GM12878 (cell line): Measurements from ENCODE around the gene CCDC57. TPM values are rescaled to one million over a fixed set of nuclear protein-coding genes. Genes with fewer than 3 reads are reported as not detected.

Source experiments
- IKZF1 ChIP-seq: fragments of 450-650 bp; conservative IDR thresholded peaks from 2 replicates; pipeline ENCODE4 v1.6.1; 2017; ENCODE audit warnings: antibody characterized with exemption, mild to moderate bottlenecking
- LARP7 ChIP-seq: fragments of 450-650 bp; IDR thresholded peaks from 2 replicates; pipeline ENCODE4 v1.6.1; 2017; ENCODE audit warnings: mild to moderate bottlenecking
- NR2C1 ChIP-seq: fragments of 450-650 bp; IDR thresholded peaks from 2 replicates; pipeline ENCODE4 v1.6.1; 2017; ENCODE audit warnings: antibody characterized with exemption, mild to moderate bottlenecking, moderate library complexity
- PAX8 ChIP-seq: fragments of 450-650 bp; IDR thresholded peaks from 2 replicates; pipeline ENCODE4 v1.6.1; 2017; ENCODE audit warnings: mild to moderate bottlenecking, moderate library complexity
- RCOR1 ChIP-seq: conservative IDR thresholded peaks from 2 replicates; pipeline ENCODE4 v1.6.1; 2012; ENCODE audit warnings: low read depth, low read length, improper control_type of control experiment
- SRF ChIP-seq, 2 experiments: IDR thresholded peaks; 2 replicates each; pipeline ENCODE4 v1.6.1; 2011; ENCODE audit warnings: low read depth in 2 of 2, low read length in 2 of 2, mild to moderate bottlenecking in 1 of 2, moderate library complexity in 1 of 2
- TCF3 ChIP-seq: IDR thresholded peaks from 2 replicates; pipeline ENCODE4 v1.6.1; 2012; ENCODE audit warnings: low read depth, mild to moderate bottlenecking, low read length, borderline replicate concordance; ENCODE audit not compliant: insufficient read depth
- polyA plus RNA-seq, 11 experiments: library from polyadenylated mRNA; depleted of rRNA in 4 of 11; unstranded in 6 of 11; stranded (reverse) in 5 of 11; fragments of >200 nt; fragmentation: Nextera tagmentation in 4 of 11; fragmentation: Illumina TruSeq in 1 of 11; extraction: Ambion mirVana in 4 of 11; extraction: Trizol in 1 of 11; gene quantifications; 1 replicate in 1 of 11; 2 replicates in 10 of 11; pipeline versions ENCODE4 v1.2.1 to v1.2.3, GENCODE V29; 2011 to 2016; ENCODE audit warnings: inconsistent platforms in 2 of 11, missing spikeins in 2 of 11, low read depth in 1 of 11
- total RNA-seq, 4 experiments: library from RNA; depleted of rRNA in 3 of 4; stranded (reverse); fragments of >200 nt in 3 of 4; fragmentation: Illumina TruSeq in 1 of 4; extraction: Trizol in 1 of 4; gene quantifications; 2 replicates each; pipeline versions ENCODE4 v1.2.1 to v1.2.3, GENCODE V29; 2013 to 2021
- TF ChIP-seq, protein P1 (sequence below): IDR thresholded peaks from 2 replicates; pipeline ENCODE4 v1.6.1; 2012; ENCODE audit warnings: mild to moderate bottlenecking, low read depth, low read length
- TF ChIP-seq, protein P2 (sequence below): fragments of 450-650 bp; IDR thresholded peaks from 2 replicates; pipeline ENCODE4 v1.6.1; 2017; ENCODE audit warnings: mild to moderate bottlenecking
- TF ChIP-seq, protein P3 (sequence below): fragments of 450-650 bp; IDR thresholded peaks from 2 replicates; pipeline ENCODE4 v1.6.1; 2018; ENCODE audit warnings: borderline replicate concordance, mild to moderate bottlenecking; ENCODE audit not compliant: partially characterized antibody
- TF ChIP-seq, protein P4 (sequence below): IDR thresholded peaks from 2 replicates; pipeline ENCODE4 v1.6.1; 2011; ENCODE audit warnings: low read depth, low read length, improper control_type of control experiment, borderline replicate concordance
- TF ChIP-seq, protein P5 (sequence below): fragments of 450-650 bp; conservative IDR thresholded peaks from 2 replicates; pipeline ENCODE4 v1.6.1; 2017; ENCODE audit warnings: mild to moderate bottlenecking, moderate library complexity
- TF ChIP-seq, protein P6 (sequence below): fragments of 450-650 bp; IDR thresholded peaks from 2 replicates; pipeline ENCODE4 v1.6.1; 2016; ENCODE audit warnings: mild to moderate bottlenecking, moderate library complexity, borderline replicate concordance

The CCDC57 gene
- total and polyA plus RNA-seq, 10 of the 15 experiments (the other 5 are each of a cell fraction or from before 2014, with no cell fraction given) = 5.4 to 123 (median 45.8) TPM

DNA sequence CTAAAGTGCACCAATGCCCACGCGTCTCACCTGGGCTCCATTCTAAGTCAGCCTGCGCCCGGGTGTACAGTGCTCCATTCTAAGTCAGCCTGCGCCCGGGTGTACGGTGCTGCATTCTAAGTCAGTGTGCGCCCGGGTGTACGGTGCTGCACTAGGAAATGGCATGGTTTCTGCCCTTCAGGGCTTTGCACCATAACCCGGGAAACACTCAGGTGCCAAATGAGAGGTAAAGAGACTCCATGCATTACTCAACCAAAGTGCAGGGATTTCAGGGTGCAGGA lies 85.4 kb downstream of the CCDC57 start (continued):
- TF ChIP-seq, protein P1, sequence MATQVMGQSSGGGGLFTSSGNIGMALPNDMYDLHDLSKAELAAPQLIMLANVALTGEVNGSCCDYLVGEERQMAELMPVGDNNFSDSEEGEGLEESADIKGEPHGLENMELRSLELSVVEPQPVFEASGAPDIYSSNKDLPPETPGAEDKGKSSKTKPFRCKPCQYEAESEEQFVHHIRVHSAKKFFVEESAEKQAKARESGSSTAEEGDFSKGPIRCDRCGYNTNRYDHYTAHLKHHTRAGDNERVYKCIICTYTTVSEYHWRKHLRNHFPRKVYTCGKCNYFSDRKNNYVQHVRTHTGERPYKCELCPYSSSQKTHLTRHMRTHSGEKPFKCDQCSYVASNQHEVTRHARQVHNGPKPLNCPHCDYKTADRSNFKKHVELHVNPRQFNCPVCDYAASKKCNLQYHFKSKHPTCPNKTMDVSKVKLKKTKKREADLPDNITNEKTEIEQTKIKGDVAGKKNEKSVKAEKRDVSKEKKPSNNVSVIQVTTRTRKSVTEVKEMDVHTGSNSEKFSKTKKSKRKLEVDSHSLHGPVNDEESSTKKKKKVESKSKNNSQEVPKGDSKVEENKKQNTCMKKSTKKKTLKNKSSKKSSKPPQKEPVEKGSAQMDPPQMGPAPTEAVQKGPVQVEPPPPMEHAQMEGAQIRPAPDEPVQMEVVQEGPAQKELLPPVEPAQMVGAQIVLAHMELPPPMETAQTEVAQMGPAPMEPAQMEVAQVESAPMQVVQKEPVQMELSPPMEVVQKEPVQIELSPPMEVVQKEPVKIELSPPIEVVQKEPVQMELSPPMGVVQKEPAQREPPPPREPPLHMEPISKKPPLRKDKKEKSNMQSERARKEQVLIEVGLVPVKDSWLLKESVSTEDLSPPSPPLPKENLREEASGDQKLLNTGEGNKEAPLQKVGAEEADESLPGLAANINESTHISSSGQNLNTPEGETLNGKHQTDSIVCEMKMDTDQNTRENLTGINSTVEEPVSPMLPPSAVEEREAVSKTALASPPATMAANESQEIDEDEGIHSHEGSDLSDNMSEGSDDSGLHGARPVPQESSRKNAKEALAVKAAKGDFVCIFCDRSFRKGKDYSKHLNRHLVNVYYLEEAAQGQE = no peak
- no peak for TF ChIP-seq NR2C1
- TF ChIP-seq LARP7 = no peak
- TF ChIP-seq PAX8 = no peak
- TF ChIP-seq IKZF1 = no peak
- TF ChIP-seq, protein P2, sequence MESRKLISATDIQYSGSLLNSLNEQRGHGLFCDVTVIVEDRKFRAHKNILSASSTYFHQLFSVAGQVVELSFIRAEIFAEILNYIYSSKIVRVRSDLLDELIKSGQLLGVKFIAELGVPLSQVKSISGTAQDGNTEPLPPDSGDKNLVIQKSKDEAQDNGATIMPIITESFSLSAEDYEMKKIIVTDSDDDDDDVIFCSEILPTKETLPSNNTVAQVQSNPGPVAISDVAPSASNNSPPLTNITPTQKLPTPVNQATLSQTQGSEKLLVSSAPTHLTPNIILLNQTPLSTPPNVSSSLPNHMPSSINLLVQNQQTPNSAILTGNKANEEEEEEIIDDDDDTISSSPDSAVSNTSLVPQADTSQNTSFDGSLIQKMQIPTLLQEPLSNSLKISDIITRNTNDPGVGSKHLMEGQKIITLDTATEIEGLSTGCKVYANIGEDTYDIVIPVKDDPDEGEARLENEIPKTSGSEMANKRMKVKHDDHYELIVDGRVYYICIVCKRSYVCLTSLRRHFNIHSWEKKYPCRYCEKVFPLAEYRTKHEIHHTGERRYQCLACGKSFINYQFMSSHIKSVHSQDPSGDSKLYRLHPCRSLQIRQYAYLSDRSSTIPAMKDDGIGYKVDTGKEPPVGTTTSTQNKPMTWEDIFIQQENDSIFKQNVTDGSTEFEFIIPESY = no peak
- TF ChIP-seq, protein P3, sequence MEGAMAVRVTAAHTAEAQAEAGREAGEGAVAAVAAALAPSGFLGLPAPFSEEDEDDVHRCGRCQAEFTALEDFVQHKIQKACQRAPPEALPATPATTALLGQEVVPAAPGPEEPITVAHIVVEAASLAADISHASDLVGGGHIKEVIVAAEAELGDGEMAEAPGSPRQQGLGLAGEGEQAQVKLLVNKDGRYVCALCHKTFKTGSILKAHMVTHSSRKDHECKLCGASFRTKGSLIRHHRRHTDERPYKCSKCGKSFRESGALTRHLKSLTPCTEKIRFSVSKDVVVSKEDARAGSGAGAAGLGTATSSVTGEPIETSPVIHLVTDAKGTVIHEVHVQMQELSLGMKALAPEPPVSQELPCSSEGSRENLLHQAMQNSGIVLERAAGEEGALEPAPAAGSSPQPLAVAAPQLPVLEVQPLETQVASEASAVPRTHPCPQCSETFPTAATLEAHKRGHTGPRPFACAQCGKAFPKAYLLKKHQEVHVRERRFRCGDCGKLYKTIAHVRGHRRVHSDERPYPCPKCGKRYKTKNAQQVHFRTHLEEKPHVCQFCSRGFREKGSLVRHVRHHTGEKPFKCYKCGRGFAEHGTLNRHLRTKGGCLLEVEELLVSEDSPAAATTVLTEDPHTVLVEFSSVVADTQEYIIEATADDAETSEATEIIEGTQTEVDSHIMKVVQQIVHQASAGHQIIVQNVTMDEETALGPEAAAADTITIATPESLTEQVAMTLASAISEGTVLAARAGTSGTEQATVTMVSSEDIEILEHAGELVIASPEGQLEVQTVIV = no peak
- TF ChIP-seq, protein P4, sequence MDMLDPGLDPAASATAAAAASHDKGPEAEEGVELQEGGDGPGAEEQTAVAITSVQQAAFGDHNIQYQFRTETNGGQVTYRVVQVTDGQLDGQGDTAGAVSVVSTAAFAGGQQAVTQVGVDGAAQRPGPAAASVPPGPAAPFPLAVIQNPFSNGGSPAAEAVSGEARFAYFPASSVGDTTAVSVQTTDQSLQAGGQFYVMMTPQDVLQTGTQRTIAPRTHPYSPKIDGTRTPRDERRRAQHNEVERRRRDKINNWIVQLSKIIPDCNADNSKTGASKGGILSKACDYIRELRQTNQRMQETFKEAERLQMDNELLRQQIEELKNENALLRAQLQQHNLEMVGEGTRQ = no peak
- TF ChIP-seq SRF (IDR thresholded peaks at IDR 0.05; ENCODE audit: low read depth in 2 of 2, low read length in 2 of 2) = no peak
- no peak for TF ChIP-seq TCF3
- TF ChIP-seq, protein P5, sequence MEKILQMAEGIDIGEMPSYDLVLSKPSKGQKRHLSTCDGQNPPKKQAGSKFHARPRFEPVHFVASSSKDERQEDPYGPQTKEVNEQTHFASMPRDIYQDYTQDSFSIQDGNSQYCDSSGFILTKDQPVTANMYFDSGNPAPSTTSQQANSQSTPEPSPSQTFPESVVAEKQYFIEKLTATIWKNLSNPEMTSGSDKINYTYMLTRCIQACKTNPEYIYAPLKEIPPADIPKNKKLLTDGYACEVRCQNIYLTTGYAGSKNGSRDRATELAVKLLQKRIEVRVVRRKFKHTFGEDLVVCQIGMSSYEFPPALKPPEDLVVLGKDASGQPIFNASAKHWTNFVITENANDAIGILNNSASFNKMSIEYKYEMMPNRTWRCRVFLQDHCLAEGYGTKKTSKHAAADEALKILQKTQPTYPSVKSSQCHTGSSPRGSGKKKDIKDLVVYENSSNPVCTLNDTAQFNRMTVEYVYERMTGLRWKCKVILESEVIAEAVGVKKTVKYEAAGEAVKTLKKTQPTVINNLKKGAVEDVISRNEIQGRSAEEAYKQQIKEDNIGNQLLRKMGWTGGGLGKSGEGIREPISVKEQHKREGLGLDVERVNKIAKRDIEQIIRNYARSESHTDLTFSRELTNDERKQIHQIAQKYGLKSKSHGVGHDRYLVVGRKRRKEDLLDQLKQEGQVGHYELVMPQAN = no peak
- TF ChIP-seq, protein P6, sequence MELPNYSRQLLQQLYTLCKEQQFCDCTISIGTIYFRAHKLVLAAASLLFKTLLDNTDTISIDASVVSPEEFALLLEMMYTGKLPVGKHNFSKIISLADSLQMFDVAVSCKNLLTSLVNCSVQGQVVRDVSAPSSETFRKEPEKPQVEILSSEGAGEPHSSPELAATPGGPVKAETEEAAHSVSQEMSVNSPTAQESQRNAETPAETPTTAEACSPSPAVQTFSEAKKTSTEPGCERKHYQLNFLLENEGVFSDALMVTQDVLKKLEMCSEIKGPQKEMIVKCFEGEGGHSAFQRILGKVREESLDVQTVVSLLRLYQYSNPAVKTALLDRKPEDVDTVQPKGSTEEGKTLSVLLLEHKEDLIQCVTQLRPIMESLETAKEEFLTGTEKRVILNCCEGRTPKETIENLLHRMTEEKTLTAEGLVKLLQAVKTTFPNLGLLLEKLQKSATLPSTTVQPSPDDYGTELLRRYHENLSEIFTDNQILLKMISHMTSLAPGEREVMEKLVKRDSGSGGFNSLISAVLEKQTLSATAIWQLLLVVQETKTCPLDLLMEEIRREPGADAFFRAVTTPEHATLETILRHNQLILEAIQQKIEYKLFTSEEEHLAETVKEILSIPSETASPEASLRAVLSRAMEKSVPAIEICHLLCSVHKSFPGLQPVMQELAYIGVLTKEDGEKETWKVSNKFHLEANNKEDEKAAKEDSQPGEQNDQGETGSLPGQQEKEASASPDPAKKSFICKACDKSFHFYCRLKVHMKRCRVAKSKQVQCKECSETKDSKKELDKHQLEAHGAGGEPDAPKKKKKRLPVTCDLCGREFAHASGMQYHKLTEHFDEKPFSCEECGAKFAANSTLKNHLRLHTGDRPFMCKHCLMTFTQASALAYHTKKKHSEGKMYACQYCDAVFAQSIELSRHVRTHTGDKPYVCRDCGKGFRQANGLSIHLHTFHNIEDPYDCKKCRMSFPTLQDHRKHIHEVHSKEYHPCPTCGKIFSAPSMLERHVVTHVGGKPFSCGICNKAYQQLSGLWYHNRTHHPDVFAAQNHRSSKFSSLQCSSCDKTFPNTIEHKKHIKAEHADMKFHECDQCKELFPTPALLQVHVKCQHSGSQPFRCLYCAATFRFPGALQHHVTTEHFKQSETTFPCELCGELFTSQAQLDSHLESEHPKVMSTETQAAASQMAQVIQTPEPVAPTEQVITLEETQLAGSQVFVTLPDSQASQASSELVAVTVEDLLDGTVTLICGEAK = no peak
- no peak for TF ChIP-seq RCOR1
